NCI-H345 (cell line): Measurements from ENCODE around the gene NSL1.
"Not testable (repeated sequence)": the region's sequence is repeated elsewhere in the genome, so short reads cannot be mapped to it uniquely, and the experiment has no call there.

Experiments used
- DNase-seq: peaks from one replicate; lab custom pipeline; 2025; lab: John Stamatoyannopoulos, UW

Gene NSL1, protein sequence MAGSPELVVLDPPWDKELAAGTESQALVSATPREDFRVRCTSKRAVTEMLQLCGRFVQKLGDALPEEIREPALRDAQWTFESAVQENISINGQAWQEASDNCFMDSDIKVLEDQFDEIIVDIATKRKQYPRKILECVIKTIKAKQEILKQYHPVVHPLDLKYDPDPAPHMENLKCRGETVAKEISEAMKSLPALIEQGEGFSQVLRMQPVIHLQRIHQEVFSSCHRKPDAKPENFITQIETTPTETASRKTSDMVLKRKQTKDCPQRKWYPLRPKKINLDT

DNA sequence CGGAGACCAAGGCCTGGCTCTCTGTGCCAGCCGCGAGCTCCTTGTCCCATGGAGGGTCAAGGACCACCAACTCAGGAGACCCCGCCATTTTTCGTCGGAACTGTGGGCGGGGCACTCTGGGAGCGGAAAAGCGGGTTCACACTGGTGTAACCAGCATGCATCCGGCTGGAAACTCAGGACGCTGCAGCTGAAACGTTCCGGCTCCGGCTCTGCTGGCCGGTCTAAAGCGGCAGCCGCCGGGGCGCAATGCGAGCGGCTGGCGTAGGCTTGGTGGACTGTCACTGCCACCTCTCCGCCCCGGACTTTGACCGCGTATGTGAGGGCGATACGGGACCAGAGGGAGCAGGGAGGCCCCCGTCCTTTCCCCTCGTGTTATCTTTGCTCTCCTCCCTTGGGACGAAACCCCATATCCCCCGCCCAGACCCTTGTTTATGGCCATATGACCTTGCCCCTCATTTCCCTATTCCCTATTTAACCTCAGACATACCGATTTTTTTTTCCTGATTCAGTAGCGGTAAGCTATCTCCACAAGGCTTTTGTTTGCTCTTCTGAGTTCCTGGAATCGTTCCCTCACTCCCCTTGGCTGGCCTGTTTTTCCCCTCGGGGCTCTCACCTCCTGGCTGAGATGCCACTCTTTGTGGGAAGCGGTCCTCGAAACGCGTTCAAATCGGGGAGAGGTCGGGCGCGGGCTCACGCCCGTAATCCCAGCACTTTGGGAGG lies at the start of gene NSL1, which contains the start of gene TATDN3:
Gene NSL1 (minus strand): TSS at position 102 of the 720 bp plus-strand sequence. CDS start 14 bp downstream, at position 88.
Gene TATDN3 (plus strand): TSS at position 219 of the 720 bp plus-strand sequence. CDS start 28 bp downstream, at position 247.
- peak; percentile 94 for DNase-seq

DNA sequence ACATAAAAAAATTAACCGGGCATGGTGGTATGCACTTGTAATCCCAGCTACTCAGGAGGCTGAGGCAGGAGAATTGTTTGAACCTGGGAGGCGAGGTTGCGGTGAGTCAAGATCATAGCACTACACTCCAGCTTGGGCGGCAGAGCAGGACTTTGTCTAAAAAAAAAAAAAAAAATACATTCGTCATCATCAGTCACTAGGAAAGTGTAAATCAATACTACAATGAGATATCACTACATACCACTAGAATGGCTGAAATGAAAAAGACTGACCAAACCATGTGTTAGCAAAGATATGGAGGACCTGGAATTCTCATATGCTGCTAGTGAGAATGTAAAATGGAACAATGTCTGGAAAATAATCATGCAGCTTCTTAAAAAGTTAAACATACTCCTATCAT lies 46.6 kb upstream of the NSL1 start:
- no peak for DNase-seq

DNA sequence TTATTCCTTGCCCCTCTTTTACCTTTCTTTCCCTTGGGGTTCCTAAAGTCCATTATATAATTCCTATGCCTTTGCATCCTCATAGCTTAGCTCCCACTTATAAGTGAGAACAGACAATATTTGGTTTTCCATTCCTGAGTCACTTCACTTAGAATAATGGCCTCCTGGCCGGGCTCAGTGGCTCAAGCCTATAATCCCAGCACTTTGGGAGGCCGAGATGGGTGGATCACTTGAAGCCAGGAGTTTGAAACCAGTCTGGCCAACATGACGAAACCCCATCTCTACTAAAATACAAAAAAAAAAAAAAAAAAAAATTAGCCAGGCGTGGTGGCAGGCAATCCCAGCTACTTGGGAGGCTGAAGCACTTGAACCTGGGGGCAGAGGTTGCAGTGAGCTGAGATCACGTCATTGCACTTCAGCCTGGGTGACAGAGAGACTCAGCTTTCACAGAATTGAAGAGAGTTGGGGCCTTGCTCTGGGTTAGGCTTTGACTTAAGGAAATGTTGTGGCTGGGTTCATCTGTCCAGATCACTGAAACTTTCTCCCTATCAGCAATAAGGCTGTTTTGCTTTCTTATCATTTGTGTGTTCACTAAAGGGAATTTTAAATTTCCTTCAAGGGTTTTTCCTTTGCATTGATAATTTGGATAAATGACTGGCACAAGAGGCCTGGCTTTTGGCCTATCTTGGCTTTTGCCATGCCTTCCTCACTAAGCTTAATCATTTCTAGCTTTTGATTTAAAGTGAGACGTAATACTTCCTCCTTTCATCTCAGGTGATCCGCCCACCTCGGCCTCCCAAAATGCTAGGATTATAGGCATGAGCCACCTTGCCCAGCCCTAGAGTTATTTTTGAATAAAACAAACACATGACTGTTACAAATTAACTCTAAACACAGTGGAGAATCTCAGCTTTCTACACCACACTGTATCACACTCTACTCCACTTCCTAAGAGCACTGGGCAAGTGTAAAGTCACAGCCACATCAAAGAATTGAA lies 41.9 kb upstream of the NSL1 start:
- not testable (repeated sequence) for DNase-seq

DNA sequence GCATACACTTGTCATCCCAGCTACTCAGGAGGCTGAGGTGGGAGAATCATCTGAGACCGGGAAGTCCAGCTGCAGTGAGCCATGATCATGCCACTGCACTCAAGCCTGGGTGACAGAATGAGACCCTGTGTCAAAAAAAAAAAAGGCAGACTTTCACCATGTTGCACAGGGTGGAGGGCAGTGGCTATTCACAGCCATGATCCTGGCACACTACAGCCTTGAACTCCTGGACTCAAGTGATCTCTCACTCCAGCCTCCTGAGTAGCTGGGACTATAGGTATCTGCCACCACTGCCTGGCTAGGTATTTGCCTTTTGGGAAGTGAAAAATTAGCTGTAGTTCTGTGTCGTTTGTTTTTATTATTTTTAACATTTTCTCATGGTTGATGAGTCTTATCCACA lies 36.8 kb upstream of the NSL1 start:
- DNase-seq, result no peak

DNA sequence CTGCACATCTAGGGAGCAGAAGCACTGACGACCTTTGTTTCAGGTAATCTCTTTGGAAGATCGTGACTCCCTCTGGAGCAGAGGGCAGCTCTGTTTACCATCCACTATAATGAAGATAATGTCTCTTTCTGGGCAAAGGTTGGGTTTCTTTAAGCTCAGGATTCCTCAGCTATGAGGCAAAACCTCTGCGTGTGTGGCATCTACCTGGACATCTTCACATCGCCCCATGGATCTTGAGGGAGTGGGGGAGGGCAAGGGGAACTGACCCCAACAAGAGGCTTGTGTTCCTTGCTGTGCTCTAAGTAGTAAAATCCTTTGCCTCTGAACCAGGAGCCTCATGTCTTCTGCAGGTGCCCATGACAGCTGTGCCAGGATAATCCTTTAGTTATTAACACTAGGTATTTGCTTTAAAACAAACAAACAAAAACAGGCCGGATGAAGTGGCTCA lies 36.3 kb upstream of the NSL1 start:
- no peak for DNase-seq

DNA sequence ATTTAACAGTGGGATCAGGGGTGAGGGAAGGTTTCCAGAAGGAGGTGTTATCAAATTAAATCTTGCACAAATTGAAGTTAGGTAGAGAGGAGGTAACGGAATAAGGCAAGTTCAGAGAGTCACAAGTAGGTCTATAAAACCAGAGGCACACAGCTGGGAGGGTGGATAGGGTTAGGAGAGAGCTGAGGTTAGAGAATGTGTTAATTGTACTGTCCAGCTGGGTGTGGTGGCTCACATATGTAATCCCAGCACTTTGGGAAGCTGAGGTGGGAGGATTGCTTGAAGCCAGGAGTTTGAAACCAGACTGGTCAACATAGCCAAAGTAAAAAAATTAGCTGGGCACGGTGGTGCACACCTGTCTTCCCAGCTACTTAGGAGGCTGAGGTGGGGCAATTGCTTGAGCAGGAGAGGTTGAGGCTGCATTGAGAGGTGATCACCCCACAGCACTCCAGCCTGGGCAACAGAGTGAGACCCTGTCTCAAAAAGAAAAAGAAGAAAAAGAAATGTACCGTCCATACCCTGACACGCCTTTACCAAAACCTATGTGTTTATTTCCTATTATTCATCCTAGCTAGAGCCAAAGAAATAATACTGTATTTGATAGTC lies 35.7 kb upstream of the NSL1 start:
- DNase-seq, result no peak

DNA sequence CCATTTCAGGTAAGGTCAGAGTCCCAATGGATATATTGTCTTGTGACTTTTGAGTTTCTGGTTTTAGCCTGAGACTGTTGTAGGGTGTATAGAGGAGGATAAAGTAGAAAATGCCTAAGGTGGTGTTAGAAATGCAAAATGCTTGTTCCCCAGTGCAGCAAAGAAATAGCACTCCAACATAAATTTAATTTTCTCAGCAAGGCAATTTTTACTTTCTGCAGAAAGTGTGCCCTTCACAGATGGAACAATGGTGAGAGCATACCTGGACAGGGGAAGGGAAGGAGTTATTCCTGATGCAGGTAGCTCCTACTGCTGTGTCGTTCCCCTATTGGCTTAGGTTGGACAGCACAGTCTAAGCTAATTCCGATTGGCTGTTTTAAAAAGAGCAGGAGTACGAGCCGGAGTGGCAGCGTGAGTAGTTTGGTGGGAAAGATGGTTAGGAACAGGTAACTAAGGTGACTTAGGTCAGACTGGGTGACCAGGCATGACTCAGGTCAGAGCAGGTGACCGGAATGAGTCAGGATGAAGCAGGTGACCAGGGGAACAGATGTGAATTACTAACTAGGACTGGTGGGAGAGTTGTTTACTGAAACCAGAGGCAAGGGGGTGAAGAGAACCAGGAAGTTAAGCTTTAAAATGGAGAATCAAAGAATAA lies 34.3 kb upstream of the NSL1 start:
- no peak for DNase-seq

DNA sequence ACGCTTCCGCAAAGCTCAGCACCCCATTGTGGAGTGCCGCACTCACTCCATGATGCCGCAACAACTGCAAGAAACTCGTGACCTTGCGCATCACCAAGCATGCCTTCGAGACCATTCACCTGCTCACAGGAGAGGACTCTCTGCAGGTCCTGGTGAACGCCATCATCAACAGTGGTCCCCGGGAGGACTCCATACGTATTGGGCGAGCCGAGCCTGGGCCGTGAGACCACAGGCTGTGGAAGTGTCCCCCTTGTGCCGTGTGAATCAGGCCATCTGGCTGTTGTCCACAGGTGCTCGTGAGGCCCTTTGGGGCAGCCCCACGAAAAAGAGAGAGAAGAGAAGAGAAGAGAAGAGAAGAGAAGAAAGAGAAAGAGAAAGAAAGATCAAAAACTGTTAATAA lies 32.6 kb upstream of the NSL1 start:
- DNase-seq, result no peak

DNA sequence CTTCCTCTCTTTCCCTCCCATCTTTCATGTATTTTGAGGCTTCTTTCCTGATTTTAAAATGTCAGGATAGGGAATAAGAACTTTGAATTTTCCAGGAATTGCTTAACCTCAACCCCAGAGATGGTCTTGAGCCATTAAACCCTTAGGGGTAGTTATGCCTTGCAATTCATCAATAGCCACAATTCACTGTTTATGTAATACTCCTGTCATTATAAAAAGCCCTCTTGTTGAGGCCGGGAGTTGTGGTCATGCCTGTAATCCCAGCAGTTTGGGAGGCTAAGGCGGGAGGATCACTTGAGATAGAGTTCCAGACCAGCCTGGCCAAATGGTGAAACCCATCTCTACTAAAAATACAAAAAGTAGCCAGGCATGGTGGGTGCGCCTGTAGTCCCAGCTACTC lies 31.4 kb upstream of the NSL1 start:
- DNase-seq, result no peak

DNA sequence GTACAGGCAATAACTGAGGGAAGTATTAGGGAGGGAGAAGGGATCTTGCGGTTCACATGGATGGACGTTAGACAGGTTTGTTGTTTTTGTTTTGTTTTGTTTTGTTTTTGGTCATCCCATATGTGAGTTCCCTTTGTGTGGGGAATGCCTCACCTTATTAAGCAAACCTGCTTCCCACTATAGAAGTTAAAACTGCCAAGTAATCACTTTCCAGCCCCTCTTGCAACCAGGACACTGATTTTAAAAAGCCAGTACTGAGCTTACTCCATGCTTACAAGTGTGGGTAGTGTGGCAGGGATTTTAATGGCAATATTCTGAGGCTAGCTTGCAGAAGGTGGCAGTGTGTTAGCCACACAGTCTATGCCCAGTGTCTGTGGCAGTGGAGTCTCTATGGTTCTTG lies 29.4 kb upstream of the NSL1 start:
- no peak for DNase-seq

DNA sequence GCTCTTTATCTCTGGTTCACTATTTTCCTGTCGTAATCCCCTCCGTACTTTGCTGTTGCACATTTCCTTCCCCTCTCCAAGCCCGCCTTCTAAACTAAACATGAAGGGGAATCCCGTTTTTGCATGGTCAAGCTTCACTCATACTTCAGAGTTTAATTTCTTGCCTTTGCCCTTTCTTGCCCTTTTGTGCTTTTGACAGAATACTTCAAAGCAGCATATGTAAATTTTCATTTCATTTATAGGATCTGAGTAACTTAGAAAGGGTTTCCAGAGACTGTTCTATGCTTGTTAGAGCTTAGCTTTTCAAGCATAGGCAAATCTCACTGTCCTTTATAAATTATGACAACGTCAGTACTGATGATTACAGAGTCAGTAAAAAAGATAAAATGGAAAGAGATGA lies 28.1 kb upstream of the NSL1 start:
- DNase-seq, result no peak

DNA sequence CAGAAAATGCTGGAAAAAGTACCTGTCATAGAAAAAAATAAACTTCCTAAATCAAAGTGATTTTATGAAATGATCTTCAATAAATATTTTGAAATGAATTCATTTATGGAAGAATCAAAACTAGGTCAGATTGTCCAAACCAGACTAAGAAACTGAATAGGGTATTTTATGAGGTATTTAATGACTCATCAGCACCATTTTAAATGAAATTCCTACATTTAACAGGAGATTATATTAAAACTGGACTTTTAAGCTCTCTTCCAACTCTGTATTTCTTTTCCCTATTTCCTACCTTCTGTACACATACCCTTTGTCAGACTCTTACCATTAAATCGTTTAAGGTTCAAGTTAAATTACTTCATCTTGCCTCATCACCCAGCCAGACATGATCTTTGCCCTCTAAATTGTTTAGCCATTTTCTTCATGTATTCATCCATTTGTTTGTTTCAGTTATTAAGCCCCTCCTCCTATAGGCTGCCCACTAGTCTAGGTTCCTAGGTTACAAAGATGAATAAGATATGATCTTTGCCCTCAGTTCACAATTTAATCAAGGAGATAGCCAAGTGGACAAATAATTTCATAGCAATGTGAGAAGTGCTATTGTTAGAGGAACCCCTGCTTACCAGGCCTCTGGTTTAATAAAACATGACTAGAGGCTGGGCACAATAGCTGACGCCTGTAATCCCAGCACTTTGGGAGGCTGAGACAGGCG lies 25.1 kb upstream of the NSL1 start:
- no peak for DNase-seq

DNA sequence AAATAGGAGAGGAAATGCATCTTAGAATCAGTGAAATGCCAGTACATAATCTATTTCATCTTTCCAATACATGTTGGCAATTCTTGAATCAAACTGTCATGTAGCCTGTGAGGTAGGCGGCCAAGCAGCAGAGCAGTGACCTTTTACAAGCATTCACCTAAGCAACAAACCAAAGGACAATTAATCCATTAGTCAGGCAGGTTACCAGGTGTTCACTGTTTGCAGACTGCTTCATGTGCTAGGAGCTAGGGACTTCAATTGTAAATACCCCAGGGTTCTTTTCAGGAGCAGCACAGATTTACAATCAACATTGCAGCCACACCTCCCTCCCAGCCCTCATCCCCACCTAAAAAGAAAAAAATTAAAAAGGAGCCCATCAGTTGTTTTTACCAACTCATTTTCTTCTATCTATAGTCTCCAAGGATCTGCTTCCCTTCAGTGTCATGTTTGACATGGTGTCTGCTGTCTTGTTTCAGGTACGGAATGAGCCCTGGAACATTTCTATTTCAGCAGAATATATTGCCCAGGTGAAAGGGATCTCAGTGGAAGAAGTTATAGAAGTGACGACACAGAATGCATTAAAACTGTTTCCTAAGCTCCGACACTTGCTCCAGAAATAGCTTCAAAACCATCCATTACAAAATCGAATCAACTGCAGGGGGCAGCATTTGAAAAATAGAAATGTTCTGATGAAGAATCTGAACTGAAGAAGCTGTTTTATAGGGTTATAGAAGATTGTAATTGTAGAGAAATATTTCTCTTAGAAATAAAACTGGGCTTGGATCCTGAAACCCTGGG lies 23.2 kb upstream of the NSL1 start:
- DNase-seq, result peak; percentile 78

DNA sequence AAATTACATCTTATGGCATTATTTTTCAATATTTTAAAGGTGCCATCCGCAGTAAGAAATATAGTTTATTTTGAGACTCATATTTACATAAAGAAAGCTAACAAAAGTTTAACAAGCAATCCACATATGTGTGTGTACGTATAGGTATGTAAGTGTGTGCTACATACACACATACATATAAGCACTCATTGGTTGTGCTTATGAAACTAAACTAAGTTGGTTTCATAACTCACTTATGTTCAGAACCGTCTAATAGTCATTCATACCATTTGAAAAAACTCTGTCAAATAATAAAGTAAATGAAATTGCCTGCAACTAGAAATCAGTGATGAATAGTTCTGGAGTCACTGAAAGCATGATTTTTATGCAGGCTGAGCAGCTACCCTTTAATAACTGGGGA lies 14.2 kb upstream of the NSL1 start:
- no peak for DNase-seq

DNA sequence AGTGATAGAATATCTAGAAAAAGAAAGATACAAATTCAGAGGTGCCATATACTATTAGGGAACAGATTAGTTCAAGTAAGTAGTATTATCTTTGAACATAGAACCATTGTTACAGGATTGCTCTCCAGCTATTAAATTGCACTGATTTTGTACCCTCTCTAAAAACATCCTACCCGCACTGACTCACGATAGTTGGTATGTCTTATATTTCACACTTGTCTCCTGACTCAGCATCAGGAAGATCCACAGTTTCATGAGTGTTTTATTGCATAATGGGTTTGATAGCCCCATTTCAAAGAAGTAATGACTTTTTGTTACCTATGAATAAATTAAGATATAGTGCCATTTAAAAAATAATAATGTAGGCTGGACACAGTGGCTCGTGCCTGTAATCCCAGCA lies 6.1 kb upstream of the NSL1 start:
- DNase-seq, result no peak

DNA sequence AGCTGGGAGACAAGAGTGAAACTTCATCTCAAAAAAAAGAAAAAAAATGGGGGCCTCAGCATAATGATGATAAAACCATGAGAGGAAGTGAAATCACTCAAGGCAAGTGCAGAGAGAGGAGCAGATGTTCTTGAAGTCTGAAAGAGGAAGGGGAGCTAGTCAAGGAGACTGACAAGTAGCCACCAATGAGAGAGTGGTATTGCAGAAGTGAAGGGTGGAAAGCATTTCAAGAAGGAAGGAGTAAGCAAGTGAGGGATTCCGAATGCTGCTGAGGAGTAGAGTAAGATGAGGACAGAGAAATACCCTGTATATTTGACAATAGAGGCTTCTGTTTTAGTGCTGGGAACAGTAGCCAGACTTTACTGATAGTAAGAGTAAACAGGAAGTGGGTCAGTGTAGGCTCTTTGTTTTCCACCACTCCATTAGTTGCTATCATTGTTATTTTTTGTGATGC lies 3.0 kb upstream of the NSL1 start:
- DNase-seq, result no peak

DNA sequence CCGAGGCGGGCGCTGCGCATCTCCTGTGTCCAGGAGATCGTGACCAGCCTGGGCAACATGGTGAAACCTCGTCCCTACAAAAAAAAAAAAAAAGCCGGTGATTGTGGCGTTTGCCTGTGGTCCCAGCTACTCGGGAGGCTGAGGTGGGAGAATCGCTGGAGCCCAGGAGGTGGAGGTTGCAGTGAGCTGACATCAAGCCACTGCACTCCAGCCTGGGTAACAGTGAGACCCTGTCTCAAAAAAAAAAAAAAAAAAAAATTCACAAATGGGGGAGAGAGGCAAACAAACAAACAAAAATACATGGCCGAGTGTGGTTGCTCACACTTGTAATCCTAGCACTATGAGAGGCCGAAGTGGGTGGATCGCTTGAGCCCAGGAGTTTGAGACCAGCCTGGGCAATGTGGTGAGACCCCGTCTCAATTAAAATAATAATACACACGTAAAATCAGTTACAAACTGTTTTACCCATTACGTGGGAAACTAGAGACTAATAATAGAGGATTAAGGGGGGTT lies 875 bp upstream of the NSL1 start:
- DNase-seq, result no peak

DNA sequence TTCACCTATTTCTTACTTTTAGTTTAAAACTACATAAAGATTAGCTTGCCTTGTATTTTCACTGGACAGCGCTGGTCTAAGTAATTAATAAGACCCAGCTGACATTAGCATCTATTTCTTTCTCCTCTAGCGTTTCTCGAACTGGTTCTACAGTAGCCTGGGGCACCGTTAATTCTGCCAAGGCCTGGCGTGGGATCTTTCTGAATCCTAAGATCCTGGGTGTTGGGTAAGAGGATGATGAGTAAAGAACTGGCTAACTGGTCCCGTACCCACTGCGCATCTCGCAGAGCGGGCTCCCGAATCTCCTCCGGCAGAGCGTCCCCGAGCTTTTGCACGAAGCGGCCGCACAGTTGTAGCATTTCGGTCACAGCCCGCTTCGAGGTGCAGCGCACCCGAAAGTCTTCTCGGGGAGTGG lies 309 bp downstream of the NSL1 start:
- peak; percentile 79 for DNase-seq

DNA sequence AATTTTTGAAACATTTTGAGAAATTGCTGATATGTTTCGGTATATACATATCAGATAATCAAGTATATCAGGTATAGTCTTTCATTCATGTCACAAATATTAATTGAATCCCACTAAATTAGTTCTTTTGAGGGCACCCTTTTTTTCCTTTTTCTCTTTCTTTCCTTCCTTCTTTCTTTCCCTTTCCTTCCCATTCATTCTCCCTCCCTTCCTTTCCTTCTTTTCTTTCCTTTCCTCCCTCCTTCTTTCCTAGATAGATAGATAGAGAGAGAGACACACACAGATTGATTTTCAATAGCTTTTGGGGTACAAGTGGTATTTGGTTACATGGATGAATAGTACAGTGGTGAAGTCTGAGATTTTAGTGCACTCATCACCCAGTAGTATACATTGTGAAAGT lies 5.7 kb downstream of the NSL1 start:
- no peak for DNase-seq

DNA sequence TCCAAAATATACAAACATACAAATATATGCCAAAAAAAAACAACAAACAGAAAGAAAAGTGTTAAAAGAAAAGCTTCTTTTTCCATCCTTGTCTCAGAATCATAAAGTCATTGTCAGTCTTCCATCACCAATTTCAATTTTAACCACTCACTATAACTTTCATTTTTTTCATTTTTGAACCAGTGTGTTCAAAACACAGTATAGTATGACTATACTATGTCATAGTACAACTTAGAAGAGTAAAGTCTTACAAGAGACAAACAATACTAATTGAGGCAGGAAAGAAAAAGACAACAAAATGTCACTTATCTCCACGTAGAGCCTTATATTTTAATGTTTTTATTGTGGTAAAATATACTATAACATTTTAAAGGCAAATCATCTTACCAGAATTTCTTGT lies 7.6 kb downstream of the NSL1 start:
- no peak for DNase-seq
